RWPE1 (cell line): ENCODE measurements around the gene NCAM1.

Experiments used
- CTCF ChIA-PET: fragments of 350-600 bp; sonication (Branson Sonifier 250); formaldehyde crosslinking; extraction: SDS; loops from one replicate; lab custom pipeline; 2021; lab: Yijun Ruan, JAX
- POLR2A ChIA-PET: fragments of 400-600 bp; formaldehyde crosslinking; extraction: SDS; loops from one replicate; lab custom pipeline; 2020; ENCODE audit warnings: antibody characterized with exemption; ENCODE audit not compliant: low non-redundant PET; lab: Yijun Ruan, JAX
- DNase-seq: peaks from one replicate; pipeline ENCODE4 v3.0.0; 2012; ENCODE audit warnings: low spot score
- H3K27ac ChIP-seq: fragments of 450-650 bp; 2 replicates; pipeline ENCODE4 v1.5.1; 2017
- TF ChIP-seq, protein P1 (sequence below): fragments of 450-650 bp; conservative IDR thresholded peaks from 2 replicates; pipeline ENCODE4 v1.5.1; 2017; ENCODE audit warnings: low read depth, mild to moderate bottlenecking

Gene NCAM1

GRCh38 chr11:113121746-113122145 is 160.5 kb downstream of the NCAM1 start:
- TF ChIP-seq, protein P1, sequence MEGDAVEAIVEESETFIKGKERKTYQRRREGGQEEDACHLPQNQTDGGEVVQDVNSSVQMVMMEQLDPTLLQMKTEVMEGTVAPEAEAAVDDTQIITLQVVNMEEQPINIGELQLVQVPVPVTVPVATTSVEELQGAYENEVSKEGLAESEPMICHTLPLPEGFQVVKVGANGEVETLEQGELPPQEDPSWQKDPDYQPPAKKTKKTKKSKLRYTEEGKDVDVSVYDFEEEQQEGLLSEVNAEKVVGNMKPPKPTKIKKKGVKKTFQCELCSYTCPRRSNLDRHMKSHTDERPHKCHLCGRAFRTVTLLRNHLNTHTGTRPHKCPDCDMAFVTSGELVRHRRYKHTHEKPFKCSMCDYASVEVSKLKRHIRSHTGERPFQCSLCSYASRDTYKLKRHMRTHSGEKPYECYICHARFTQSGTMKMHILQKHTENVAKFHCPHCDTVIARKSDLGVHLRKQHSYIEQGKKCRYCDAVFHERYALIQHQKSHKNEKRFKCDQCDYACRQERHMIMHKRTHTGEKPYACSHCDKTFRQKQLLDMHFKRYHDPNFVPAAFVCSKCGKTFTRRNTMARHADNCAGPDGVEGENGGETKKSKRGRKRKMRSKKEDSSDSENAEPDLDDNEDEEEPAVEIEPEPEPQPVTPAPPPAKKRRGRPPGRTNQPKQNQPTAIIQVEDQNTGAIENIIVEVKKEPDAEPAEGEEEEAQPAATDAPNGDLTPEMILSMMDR, result no peak
- no peak overlapping the region for H3K27ac ChIP-seq
- DNase-seq, result no peak
- ChIA-PET POLR2A (no interaction called here), CTCF (interaction anchor here (0.5 kb wide), 1 partner anchor 127 kb away, joined by 5 read pairs; no protein-coding TSS in a partner anchor)

GRCh38 chr11:113124006-113124405 is 162.8 kb downstream of the NCAM1 start:
- POLR2A ChIA-PET, result no interaction called here
- CTCF ChIA-PET, result interaction anchor here (0.6 to 1.4 kb wide), 4 partner anchors 9 to 536 kb away, joined by 3 to 4 read pairs (median 4); no protein-coding TSS in a partner anchor
- TF ChIP-seq, protein P1, result no peak
- no peak for DNase-seq
- no peak overlapping the region for H3K27ac ChIP-seq

GRCh38 chr11:113124578-113124977 is 163.4 kb downstream of the NCAM1 start:
- TF ChIP-seq, protein P1, result no peak
- no peak for DNase-seq
- H3K27ac ChIP-seq, result no peak overlapping the region
- ChIA-PET CTCF (interaction anchor here (0.7 to 1.4 kb wide), 3 partner anchors 10 to 537 kb away, joined by 3 to 4 read pairs (median 3); no protein-coding TSS in a partner anchor), POLR2A (no interaction called here)

DNA sequence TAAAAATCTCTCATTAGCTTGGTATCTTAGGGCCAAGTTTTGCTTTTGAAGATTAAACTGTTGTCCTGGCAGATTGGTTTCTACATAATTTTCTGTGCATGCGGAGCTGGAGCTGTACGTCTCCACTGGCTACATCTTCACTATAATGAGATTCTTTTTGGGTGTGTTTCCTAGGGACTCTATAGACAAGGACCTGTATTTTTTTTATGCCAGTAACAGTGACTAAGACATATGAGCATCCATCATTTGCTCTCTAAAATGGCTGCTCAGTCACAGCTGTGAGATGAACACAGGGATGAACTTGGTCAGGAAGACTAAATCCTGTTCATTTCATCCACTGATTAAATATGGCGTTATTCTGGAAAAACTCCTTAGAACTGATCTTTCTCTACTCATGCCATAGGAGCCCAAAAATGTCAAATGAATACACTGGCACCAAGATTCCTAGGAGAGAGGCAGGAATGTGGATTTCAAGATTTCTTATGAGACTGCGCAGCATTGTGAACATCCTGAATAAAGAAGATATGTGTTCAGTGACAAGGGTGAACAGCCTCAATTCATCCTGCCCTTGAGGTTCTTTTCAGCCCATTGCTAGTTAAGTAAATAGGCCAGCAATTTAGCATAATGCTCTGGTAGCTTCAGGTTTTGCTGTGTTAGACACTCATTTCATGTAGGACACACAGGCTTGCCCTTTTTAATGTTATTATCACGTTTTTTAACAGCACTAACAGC is 168.2 kb downstream of the NCAM1 start:
- DNase-seq, result no peak
- H3K27ac ChIP-seq, result no peak overlapping the region
- TF ChIP-seq, protein P1, result no peak
- ChIA-PET POLR2A (no interaction called here), CTCF (interaction anchor here (0.7 kb wide), 2 partner anchors 33 to 54 kb away, joined by 3 to 4 read pairs; no protein-coding TSS in a partner anchor)

GRCh38 chr11:113131036-113131775 is 170.0 kb downstream of the NCAM1 start:
- CTCF ChIA-PET, result no interaction called here
- POLR2A ChIA-PET, result no interaction called here
- no peak for DNase-seq
- no peak overlapping the region for H3K27ac ChIP-seq
- TF ChIP-seq, protein P1, result no peak

GRCh38 chr11:113133071-113133470 is 171.9 kb downstream of the NCAM1 start:
- CTCF ChIA-PET, result no interaction called here
- DNase-seq, result no peak
- POLR2A ChIA-PET, result no interaction called here
- no peak overlapping the region for H3K27ac ChIP-seq
- TF ChIP-seq, protein P1, result no peak
